ENCODE measurements around the gene KANK2.
"Not testable (repeated sequence)": the region's sequence is repeated elsewhere in the genome, so short reads cannot be mapped to it uniquely, and the experiment has no call there.

Gene KANK2

DNA sequence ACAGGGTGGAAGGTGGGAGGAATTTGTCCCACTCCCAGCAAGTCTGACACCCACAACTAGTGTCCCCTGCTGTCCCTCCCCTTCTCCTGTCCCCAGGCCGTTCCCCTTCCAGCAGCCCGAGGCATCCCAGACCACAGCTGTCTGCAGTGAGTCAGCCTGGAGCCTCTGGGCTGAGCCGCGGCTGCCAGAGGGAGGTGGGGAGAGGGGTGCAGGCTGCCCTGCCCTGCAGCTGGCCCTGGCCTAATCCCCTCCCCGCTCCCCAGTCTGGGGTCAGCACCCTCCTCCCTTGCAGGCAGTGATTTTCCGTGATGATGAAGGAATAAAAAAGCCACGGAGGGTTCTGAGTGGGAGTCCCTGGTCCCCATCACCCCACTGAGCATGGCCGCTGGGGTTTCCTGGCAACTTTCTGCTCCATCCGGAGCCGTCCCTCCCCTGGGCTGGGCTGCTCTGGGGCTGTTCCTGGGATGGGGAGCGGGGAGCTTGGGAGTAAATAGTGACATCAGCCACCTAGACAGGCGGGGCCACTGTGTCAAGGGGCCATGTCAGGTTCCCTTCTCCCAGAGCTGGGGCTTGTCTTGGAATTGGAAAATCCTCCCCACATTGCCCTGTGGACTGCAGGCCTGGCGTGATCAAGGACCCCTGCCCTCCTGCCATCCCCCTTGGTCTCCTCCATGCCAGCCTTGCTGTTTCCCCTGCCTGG is 58.6 kb downstream of the KANK2 start:
- DNase-seq, result peak in 1 of 2 experiments; percentile 28

DNA sequence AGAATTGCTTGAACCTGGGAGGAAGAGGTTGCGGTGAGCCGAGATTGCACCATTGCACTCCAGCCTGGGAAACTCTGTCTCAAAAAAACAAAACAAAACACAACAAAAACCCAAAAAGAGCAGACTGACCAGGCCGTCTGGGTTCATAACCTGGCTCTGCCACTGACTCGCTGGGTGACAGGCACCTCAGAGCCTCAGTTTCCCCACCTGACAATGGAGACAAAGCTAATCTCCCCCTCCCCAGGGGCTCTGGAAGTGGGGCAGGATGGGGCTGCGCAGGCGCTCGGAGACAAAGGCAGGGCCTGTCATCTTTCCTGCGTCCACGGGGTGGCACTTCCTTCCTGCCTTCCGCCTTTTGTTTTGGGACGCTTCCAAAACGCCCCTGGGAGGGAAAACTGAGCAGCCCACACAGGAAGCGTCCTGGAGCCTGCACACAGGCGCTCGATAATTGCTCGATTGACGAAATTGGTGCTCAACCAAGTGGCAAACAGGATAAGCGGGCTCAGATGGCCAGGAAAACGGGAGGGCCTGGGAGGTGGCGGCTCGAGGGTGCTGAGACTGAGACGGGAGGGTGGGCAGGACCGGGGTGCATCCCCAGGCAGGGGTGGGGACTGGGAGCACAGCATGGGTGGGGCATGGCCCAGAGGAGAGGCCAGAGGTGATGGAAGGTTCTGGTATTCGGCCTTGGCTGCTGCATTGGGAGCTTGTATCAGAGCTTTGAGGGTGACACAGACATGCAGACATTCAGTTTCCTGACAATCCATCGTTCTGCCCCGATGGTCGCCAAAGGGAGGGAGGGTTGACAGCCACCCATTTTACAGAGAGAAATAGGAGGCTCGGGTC is 59.6 kb downstream of the KANK2 start:
- peak; percentile 26 to 68 for DNase-seq

DNA sequence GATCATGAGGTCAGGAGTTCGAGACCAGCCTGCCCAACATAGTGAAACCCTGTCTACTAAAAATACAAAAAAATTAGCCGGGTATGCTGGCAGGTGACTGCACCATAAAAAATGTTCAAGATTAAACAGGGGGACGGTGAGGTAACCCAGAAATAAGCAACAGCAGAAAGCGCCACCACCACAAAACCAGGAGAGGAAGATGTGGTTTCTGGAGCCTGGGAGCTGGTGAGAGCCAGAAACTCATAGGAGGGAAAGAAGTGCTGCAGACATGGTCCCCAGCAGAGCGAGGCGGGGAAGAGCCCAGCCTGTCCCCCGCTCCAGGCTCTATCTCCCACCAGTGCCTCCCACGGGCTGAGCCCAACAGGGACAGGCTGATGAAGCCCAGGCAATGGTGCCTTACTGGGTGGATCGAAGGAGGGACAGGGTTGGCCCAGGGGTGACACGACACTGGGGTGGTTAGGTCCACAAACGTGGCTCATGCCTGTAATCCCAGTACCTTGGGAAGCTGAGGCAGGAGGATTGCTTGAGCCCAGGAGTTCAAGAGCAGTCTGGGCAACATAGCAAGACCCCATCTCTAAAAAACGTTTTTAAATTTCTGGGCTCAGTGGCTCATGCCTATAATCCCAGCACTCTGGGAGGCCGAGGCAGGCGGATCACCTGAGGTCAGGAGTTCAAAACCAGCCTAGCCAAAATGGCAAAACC is 60.8 kb downstream of the KANK2 start:
- DNase-seq, result no peak

DNA sequence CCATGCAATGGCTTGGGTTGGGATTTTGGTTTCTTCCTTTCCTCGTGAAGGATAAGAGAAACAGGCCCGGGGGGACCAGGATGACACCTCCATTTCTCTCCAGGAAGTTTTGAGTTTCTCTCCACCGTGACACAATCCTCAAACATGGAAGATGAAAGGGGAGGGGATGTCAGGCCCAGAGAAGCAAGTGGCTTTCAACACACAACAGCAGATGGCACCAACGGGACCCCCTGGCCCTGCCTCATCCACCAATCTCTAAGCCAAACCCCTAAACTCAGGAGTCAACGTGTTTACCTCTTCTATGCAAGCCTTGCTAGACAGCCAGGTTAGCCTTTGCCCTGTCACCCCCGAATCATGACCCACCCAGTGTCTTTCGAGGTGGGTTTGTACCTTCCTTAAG is 65.9 kb downstream of the KANK2 start:
- no peak for DNase-seq

DNA sequence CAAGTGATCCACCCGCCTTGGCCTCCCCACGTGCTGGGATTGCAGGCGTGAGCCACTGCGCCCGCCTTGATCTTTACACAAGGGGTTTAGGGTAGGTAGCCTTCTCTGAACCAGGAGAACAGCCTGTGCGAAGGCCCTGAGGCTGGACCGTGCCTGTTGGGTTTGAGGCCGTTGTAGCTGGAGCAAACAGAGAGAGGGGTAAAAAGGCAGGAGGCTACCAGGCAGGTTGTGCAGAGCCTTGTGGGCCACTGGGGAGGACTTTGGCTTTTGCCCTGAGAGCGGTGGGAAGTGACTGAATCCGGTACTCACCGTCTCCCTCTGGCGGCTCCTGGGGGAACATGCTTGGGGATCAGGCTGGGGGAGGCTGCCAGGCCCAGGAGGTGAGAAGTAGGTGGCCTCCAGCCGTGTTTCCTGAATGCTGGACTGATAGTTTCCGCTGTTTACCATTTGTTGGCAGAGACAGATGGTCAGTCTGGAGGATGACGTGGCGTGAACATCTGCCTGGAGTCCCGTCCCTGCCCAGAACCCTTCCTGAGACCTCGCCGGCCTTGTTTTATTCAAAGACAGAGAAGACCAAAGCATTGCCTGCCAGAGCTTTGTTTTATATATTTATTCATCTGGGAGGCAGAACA is 66.4 kb downstream of the KANK2 start:
- peak in 1 of 2 experiments; percentile 66 for DNase-seq

DNA sequence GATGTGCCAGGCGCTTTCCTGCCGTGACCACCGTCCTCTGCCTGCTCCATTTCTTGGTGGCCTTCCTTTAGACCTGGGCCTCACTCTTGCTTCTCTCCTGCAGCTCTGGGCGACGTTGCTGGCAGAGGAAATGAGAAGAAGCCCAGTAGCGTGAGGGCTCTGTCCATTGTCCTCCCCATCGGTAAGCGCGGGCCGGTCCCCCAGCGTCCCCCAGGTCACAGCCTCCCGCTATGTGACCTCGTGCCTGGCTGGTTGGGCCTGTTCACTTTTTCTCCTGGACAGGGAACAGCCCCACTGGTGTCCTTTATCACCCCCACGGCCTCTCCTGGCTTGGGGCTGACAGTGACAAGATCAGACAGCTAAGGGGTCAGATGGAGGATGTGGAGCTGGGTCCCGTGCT is 69.4 kb downstream of the KANK2 start:
- DNase-seq, result no peak

DNA sequence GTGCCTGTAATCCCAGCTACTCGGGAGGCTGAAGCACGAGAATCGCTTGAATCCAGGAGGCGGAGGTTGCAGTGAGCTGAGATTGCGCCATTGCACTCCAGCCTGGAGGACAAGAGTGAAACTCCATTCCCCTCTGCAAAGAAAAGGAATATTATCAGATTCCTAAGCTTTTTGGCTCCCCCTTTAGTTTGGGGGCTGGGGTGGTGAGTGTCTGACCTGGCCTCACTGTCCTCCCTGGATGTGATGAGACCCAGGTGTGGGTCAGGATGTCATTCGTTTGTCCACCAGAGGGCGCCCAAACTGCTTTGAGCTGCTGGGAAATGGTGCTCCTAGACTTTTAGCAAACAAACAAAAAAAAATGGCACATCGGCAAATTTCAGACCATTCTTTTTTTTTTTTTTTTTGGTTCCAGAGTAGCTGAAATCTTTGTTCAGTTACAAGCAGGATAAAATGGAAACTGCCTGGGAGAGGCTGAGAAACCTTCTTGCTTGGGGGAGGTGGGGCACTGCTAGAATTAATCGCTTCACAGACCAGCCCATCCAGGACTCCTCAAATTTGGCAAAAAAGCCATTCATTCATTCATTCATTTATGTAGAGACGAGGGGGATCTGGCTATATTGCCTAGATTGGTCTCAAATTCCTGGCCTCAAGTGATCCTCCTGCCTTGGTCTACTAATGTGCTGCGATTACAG is 71.2 kb downstream of the KANK2 start:
- DNase-seq, result peak in 1 of 2 experiments; percentile 64

DNA sequence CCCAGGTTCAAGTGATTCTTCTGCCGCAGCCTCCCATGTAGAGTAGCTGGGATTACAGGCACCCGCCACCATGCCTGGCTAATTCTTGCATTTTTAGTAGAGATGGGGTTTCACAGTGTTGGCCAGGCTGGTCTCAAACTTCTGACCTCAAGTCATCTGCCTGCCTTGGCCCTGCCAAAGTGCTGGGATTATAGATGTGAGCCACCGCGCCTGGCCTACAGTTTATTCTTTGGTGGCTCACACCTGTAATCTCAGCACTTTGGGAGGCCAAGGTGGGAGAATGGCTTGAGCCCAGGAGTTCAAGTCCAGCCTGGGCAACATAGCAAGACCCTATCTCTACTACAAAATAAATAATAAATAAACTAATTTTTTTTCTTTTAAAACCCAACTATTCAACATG is 73.2 kb downstream of the KANK2 start:
- DNase-seq, result not testable (repeated sequence)

DNA sequence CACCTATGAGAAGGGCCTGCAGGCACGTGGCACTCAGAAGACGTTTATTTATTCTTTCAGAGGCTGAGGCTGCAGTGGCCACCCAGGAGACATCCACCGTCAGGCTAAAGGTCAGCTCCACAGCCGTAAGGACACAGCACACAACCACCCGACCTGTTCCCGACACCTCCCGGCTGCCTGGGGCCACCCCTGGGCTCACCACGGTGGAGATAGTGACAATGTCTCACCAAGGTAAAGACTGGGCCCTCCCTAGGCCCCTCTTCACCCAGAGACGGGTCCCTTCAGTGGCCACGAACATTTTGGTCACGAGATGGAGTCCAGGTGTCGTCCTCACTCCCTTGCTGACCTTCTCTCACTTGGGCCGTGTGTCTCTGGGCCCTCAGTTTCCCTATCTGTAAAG is 74.2 kb downstream of the KANK2 start:
- DNase-seq, result no peak

DNA sequence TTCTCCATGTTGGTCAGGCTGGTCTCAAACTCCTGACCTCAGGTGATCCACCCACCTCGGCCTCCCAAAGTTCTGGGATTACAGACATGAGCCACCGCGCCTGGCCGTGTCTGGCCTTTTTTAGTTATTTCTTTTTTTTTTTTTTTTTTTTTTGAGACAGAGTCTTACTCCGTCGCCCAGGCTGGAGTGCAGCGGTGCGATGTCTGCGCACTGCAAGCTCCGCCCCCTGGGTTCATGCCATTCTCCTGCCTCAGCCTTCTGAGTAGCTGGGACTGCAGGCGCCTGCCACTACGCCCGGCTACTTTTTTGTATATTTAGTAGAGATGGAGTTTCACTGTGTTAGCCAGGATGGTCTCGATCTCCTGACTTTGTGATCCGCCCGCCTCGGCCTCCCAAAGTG is 75.4 kb downstream of the KANK2 start:
- DNase-seq, result not testable (repeated sequence)

DNA sequence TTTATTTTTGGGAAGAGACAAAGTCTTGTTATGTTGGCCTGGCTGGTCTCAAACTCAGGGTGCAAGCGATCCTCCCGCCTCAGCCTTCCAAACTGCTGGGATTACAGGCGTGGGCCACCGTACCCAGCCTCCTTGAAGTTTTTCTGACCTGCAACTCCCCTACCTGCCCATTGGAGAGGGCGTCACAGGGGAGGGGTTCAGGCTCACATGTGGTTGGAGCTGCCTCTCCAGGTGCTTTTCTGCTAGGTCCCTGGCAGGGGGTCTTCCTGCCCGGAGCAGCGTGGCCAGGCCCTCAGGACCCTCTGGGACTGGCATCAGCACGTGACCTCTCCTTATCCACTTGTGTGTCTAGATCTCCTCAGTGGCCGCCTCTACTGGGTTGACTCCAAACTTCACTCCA is 80.8 kb downstream of the KANK2 start:
- no peak for DNase-seq

DNA sequence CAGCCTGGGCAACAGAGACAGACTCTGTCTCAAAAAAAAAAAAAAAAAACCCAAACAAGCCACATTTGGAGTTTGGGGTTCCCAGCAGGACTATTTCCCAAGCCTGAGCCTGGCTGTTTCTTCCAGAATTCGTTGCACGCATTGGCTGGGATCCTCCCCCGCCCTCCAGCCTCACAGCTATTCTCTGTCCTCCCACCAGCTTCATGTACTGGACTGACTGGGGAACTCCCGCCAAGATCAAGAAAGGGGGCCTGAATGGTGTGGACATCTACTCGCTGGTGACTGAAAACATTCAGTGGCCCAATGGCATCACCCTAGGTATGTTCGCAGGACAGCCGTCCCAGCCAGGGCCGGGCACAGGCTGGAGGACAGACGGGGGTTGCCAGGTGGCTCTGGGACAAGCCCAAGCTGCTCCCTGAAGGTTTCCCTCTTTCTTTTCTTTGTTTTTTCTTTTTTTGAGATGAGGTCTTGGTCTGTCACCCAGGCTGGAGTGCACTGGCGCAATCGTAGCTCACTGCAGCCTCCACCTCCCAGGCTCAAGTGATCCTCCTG is 81.4 kb downstream of the KANK2 start:
- DNase-seq, result no peak

DNA sequence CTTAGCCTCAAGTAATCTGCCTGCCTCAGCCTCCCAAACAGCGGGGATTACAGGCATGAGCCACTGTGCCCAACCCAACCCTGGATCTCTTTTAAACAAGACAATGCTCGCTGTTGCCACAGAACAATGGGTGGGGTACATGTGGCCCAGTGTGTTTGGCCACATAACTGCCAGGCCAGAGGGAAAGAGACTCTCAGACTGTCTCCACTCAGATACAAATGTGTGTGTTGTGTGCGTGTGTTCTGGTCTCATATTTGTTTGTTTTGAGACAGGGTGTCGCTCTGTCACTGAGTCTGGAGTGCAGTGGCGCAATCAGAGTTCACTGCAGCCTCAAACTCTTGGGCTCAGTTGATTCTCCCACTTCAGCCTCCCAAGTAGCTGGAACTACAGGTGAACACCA is 82.3 kb downstream of the KANK2 start:
- no peak for DNase-seq
